Stimulated activated CD4-positive, alpha-beta T cell treated with anti-CD3 and anti-CD28 coated beads, Interleukin-12 subunit alpha, Interleukin-12 subunit beta, amount 100 ng/mL, for 4 hours (primary cell): ENCODE results near the gene ZNF318.
A peak's percentile ranks its signal among the peaks of the same experiment; 100 is the strongest.
"Not testable (repeated sequence)": the region's sequence is repeated elsewhere in the genome, so short reads cannot be mapped to it uniquely, and the experiment has no call there.

Source experiments
- DNase-seq: peaks from one replicate; pipeline ENCODE4 v3.0.0-alpha.2; 2020

The ZNF318 gene, protein sequence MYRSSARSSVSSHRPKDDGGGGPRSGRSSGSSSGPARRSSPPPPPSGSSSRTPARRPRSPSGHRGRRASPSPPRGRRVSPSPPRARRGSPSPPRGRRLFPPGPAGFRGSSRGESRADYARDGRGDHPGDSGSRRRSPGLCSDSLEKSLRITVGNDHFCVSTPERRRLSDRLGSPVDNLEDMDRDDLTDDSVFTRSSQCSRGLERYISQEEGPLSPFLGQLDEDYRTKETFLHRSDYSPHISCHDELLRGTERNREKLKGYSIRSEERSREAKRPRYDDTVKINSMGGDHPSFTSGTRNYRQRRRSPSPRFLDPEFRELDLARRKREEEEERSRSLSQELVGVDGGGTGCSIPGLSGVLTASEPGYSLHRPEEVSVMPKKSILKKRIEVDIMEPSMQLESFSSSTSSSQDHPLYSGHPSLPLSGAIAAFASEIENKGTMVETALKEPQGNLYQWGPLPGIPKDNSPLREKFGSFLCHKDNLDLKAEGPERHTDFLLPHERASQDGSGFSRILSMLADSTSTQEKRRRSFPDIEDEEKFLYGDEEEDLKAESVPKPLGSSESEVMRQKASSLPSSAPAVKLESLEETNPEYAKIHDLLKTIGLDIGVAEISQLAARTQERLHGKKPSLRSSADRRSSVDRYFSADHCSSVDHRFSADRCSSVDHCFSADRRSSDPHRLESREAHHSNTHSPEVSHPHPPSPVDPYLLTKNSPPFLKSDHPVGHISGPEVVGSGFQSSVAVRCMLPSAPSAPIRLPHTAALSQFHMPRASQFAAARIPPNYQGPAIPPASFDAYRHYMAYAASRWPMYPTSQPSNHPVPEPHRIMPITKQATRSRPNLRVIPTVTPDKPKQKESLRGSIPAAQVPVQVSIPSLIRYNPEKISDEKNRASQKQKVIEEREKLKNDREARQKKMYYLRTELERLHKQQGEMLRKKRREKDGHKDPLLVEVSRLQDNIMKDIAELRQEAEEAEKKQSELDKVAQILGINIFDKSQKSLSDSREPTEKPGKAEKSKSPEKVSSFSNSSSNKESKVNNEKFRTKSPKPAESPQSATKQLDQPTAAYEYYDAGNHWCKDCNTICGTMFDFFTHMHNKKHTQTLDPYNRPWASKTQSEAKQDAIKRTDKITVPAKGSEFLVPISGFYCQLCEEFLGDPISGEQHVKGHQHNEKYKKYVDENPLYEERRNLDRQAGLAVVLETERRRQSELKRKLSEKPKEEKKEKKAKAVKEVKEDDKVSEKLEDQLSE (N-terminal part only)

DNA sequence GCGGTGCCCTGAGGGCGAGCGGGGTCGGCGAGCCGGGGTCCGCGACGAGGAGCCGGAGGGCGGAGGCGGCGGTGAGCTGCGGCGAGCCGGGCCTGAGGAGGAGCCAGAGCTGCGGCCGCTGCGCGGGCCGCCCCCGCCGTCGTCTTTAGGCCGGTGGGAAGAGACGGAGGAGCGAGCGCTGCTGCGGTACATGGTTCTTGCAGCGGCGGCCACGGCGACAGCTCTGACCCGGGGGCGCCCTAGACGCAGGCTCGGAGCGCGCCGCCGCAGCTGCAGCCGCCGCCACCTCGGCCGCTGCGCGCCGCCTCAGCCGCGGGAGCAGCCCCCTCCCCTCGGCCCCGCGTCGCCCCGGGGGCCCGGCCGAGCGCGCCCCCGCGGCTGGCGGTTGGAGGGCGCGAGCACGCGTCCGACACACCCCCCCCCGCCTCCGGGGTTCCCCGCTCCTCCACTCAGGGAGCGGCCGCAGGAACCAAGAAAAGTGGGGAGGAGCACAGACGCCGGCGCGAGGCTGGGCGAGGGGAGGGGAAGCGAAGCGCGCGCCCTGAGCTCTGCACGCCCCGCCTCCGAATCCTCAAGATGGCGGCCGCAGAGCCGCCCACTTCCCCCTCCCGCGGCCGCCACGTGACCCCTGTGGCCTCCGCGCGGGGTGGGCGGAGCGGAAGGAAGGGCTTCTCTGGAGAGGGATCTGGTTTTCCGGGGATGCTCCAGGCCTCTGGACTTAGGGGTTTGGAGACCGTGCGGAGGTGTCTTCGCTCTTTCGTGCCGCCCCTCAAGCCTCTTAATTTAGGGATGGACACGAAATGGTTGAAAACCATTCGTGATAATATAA, at the start of gene ZNF318:
Gene ZNF318, minus strand, starts transcription at position 474 of the 829 bp plus-strand sequence. Its CDS starts 282 bp downstream, at position 192.
- peak; percentile 91 for DNase-seq

DNA sequence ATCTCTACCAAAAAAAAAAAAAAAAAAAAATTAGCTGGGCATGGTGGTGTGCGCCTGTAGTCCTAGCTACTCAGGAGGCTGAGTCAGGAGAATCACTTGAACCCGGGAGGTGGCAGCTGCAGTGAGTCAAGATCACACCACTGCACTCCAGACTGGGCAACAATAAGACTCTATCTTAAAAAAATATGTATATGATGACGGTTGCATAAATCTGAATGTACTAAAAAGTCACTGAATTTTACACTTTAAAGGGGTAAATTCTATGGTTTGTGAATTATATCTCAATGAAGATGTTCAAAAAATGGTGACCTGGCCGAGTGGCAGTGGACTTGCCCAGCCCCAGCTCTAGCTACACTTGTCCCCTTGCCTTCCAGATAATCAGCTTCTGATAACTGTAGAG, 47.5 kb upstream of the ZNF318 start:
- no peak for DNase-seq

DNA sequence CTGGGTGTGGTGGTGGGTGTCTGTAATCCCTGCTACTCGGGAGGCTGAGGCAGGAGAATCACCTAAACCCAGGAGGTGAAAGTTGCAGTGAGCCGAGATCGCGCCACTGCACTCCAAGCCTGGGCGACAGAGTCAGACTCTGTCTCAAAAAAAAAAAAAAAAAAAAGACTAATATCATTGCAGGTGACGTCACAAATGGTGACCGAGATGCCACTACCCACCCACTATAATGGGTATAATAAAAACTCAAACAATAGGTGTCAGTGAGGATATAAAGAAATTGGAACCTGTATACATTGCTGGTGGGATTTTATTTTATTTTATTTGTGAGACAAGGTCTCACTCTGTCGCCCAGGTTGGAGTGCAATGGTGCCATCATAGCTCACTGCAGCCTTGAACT, 45.8 kb upstream of the ZNF318 start:
- DNase-seq = not testable (repeated sequence)

DNA sequence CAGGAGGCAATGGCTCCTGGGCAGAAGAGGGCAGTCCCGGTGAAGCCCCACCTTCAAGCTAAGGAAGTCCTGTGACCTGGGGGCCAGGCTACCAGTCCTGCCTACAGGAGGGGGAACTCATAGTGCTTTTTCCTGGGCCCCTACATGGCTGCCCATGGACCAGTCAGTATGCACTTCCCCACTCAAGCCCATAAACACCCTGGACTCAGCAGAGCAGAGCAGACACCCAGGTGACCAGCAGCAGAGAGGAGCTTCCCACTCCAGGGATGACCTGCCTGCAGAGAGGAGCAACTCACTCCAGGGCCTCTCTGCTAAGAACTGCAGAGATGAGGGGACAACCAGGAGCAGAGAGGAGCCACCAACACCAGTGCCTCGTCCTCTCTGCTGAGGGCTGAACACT, 43.6 kb upstream of the ZNF318 start:
- no peak for DNase-seq

DNA sequence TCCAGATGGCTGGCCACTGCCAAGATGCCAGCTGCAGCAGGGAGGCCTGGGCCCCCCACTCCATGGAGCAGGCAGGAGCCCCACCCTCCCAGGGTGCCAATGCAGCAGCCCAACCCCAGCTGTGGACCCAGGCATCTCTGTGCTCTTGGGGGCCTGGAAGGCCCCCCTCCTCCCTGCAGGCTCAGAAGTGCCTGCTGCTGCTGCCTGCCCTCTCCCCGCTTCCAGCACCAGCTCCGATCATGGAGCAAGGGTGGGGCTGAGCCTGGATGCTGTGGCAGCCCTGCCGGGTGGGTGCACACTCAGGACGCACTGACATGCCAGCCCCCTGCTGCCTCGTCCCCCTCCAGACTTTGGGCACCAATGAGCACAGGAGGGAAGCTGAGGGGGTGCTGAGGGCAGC, 43.1 kb upstream of the ZNF318 start:
- no peak for DNase-seq

DNA sequence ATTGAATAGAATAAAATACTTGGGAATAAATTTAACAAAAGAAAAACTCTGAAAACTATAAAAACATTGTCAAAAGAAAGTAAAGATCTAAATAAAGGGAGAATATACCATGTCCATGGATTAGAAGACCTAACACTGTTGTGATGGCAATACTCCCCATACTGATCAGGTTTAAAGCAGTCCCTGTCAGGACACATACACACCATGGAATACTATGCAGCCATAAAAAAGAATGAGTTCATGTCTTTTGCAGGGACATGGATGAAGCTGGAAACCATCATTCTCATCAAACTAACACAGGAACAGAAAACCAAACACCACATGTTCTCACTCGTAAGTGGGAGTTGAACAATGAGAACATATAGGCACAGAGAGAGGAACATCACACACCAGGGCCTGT, 41.3 kb upstream of the ZNF318 start:
- DNase-seq = not testable (repeated sequence)

DNA sequence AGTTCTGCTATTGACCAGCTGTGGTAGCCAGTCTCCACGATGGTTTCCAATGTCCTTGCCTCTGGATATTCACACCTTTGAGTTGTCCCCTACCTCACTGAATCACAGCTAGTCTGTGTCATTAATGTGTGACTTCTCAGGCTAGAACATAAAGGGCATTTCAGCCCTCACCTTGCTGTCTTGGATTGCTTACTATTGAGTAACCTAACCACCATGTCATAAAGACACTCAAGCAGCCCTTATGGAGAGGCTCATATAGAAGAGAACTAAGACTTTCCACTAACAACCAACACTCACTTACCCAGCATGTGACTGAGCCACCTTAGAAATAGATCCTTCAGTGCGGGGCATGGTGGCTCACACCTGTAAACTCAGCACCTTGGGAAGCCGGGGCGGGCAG, 38.8 kb upstream of the ZNF318 start:
- DNase-seq = no peak

DNA sequence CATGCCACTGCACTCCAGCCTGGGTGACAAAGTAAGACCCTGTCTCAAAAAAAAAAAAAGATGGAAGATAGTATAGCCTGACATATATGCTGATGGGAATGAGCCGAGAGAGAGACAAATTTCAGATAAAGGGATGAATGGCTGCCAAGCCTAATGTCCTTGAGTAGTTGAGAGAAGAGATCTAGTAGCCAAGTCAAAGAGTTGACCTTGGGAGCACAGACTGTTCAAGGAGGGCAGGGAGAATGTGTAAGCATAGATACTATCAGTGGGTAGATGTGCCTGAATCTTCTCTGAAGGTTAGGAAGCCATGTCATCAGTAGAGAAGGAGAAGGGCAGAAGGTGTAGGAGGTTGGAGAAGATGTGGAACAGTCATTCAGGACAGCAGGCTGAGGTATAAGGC, 37.8 kb upstream of the ZNF318 start:
- DNase-seq = no peak

DNA sequence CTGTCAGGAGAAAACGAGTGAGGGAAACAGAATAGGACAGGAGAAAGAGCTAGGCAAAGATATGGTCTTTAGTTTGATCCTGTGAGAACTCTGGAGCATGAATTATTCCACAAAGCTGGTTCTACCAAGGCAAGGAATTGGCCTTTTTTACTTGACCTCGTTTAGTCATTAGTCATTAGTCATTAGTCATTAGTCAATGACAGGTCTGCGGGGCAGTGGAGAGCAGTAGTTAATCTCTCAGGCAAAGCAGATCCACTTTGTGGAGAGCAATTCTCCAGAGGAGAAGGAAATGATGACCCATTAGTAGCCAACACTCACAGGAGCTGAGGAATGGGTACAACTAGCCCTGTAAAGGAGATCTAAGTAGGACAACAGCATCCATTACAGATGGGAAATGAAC, 35.9 kb upstream of the ZNF318 start:
- no peak for DNase-seq

DNA sequence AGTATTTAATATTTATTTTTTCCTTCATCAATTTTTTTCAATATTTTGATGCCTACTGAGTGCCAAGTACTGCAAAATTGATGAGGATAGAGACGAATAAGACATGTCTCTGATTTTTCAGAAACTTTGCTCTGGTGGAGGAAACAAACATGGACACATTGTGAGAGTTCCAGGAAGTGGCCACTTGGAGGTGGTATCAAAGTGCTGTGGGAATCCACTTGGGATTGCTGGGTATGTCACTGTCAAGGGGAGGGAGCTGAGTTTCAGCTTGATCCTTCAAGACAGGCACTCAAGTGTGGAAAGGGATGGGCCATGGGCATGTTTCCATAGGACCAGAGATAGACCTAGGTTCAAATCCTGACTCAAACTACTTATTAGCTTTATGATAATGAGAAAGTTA, 33.4 kb upstream of the ZNF318 start:
- no peak for DNase-seq

DNA sequence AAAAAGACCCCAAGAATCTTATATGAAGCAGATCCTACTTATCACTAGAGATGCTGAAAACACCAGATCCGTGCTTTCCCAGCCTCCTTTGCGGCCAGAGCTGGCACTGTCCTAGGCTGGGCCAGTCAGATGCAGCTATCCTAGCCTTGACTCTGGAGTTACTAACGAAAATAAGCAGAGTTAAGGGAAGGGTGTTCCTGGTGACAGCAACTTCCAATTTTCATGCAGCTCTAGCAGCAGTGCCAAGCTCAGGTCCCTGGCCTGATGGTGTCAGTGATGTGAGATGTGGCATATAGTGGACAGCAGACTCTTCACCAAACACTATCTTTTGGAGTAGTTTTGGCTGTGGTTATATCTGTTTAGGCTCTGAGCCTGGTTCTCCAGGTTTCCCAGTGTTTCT, 32.3 kb upstream of the ZNF318 start:
- no peak for DNase-seq

DNA sequence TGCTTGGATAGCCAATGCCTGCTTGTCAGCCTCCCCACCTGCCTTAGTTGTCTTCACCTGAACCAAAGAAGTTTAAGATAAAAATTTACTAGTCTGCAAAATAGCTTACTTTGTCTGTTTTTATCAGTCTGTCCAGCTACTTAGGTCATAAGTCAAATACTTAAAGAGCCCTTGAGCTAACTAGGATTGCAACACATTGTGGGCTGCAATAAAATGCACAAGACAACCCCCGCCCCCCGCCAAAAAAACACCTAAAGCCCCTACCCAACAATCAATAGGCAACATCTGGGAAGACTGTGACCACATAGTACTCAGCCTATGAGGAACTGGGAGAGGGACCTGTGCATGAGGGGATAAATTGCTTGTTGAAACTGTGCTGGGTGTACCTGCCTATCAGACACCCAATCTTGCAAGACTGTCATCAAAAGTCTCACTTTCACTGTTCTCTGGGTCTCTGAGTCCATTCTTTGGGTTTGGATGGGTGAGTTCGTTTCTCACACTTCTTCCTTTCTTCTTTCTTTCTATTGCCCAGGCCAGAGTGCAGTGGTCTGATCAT, 30.6 kb upstream of the ZNF318 start:
- DNase-seq = no peak

DNA sequence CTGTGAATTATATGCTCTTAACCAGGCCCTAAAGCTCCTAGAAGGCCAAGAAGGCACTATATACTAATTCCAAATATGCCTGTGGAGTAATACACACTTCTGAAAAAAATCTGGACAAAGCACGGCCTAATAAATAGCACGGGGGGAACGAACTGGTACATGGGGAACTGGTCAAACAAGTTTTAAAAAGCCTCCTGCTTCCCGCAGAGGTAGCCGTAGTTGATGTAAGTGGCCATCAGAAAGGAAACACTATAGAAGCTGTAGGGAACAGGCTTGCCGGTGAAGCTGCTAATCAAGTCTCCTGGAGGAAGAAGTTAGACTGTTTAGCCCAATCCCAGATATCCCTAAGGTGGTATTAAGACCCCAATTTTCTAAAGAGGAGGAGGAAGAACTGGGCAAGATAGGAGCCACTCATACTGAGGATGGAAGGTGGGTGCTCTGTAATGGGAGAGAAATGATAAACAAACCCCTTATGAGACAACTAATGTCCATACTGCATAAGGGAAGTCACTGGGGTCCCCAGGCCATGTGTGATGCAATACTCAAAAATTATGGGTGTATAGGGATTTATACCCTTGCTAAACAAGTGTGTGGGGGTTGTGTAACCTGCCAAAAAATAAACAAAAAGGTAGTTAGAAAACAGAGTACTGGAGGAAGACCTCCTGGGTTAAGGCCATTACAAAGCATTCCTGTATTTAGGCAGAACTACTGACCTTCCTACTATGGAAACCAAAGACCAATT, 27.1 kb upstream of the ZNF318 start:
- DNase-seq = no peak

DNA sequence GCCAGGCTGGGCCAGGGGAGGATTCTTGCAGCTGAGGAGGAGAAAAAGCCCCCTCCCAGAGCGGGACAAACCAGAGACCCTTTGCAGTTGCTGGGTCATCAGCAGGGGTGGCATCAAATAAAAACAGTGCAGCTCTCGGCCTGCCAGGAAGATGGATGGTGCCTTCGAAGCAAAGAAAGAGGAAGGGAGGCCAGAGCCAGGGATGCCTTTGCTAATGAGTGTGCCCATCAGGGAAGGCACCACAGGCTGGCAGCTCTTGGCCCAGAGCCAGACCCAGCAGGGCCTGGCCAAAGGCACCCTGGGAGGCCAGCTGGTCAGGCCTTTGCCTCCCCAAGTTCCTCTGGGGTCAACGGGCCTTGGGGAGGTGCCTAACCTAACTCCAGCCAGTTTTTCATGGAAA, 26.3 kb upstream of the ZNF318 start:
- no peak for DNase-seq

DNA sequence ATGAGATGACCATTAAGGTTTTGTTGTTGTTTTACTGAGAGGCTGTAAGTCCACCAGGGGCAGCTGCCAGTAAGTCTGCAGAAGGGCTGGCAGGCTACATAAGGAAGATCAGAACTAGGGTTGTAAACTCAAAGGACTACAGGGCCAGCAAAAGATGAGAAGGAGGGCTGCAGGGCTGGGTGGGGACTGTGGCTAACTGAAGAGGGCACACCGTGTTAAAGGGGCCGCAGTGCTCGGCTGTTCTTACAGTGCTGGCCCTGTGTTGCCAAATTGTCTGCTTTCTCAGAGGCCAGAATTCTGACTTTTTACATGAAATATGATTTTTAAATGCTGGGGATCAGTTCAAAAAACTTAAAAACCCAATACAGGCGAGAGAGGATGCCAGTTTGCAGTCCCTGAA, 25.5 kb upstream of the ZNF318 start:
- DNase-seq = no peak

DNA sequence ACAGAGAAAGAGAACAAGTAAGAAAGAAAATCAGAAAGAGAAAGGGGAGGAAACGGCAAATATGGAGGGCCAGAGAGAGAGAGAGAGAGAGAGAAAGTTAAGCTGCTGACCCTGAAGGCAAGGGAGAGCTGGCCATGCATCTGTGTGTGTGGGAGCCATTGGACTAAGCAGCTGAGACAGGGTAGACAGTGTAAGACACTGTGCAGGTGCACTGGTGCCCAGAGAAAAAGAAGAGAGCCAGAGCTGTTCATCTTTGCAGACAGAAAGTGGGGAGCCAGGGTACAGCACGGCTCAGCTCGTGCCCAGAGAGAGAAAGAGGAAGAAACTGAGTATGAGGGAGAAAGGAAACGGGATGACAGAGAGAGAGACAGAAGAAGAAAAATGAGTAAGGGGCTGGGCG, 24.2 kb upstream of the ZNF318 start:
- DNase-seq = no peak

DNA sequence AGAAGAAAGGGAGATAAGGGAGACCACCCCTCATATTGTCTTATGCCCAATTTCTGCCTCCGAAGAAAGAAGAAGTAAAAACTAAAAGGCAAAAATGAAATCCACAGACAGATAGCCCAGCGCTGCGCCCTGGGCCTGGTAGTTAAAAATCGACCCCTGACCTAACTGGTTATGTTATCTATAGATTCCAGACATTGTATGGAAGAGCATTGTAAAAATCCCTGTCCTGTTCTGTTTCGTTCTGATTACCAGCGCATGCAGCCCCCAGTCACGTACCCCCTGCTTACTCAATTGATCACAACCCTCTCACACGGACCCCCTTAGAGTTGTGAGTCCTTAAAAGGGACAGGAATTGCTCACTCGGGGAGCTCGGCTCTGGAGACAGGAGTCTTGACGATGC, 23.7 kb upstream of the ZNF318 start:
- DNase-seq = not testable (repeated sequence)

DNA sequence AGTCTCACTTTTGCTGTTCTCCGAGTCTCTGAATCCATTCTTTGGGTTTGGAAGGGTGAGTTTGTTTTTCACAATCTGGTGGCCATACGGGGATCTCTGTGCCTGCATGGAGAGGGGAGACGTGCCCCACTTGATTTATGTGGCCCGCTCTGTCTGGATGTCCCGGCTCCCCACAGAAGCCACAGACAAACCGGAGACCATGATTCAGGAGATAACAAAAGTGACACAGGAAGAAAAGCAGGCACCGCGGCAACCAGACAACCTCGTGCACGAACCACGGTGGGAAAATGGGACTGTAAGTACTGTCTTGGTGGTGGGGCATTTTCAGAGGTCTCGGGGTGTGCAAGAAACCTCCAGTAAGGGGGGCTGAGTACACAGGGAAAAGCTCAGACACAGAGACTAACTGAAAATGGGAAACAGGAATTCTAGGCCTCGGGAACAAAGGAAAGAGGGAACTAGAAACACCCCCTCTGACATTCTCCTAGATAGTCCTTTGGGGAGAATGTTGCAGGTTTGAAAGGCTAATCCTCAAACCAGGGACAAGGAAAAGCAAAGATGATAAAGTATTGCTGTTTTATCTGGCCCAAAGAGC, 22.1 kb upstream of the ZNF318 start:
- peak; percentile 14 for DNase-seq

DNA sequence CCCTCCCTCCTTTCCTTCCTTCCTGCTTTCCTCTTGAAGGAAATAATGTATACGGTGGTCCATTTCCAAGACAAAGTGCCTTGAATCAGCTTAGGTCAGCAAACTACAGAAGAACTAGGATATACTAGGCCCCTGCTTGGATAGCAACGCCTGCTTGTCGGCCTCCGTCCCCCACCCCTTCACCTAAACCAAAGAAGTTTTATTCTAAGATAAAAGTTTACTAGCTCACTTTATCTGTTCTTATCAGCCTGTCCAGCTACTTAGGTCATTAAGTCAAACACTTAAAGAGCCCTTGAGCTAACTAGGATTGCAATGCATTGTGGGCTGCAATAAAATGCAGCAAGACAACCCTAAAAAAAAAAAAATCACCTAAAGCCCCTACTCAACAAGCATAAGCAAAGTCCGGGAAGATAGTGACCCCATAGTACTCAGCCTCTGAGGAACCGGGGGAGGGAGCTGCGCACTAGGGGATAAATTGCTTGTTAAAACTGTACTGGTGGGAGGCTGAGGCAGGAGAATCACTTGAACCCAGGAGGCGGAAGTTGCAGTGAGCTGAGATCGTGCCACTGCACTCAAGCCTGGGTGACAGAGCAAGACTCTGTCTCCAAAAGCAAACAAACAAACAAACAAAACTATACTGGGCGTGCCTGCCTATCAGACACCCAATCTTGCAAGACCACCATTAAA, 21.4 kb upstream of the ZNF318 start:
- not testable (repeated sequence) for DNase-seq

DNA sequence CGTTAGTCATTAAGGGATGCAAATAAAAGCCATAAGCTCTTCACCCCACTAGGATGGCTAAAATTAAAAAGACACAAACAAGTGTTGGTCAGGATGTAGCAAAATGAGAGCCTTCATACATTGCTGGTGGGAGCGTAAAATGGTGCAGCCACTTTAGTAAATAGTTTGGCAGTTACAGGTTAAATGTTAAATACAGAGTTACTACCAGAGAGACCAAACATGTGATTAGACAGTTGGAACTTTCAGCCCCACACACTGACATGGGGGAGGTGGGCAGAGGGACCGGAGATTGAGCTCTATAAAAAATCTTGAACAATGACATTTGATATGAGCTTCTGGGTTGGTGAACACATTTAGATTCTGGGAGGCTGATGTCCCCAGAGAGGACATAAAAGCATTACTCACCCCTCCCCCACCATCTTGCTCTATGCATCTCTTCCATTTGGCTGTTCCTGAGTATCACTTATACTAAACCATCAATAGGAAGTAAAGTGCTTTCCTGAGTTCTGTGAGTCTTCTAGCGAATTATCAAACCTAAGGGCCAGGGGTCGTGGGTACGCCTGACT, 20.4 kb upstream of the ZNF318 start:
- DNase-seq = no peak
